ENCODE data around the gene TAPT1. TPM values are rescaled to one million over a fixed set of nuclear protein-coding genes. Genes with fewer than 3 reads are reported as not detected.

Gene TAPT1
- polyA plus RNA-seq, 2 of the 4 experiments (the other 2 are of a cell fraction), result 11.5 to 17.1 TPM

- Histone ChIP-seq H3K4me2 (no peak overlapping the region), H3K9me3 (no peaks in the 10 kb centered on the region), H3K27ac (0 out of 6 replicates have a peak overlapping the region, but pooled peaks of 1 of the 2 experiments have one; percentile 35), H3K4me3 (no peak overlapping the region), H3K4me1 (peaks cover 40% of the 10 kb centered on the region)
- DNase-seq (ENCODE audit: low read depth in 1 of 2, low spot score in 1 of 2), result no peak
- TF ChIP-seq USF2 (IDR thresholded peaks at IDR 0.05) (no peak), MAFK (IDR thresholded peaks at IDR 0.05; ENCODE audit: partially characterized antibody) (no peak), ELK1 (IDR thresholded peaks at IDR 0.05; ENCODE audit: low read depth, low read length) (no peak), ZC3H11A (IDR thresholded peaks at IDR 0.05) (no peak), REST (IDR thresholded peaks at IDR 0.05) (no peak), JUN (IDR thresholded peaks at IDR 0.05) (no peak), NR3C1 (IDR thresholded peaks at IDR 0.05) (no peak), KDM1A (IDR thresholded peaks at IDR 0.05; ENCODE audit: low read depth) (no peak), MAZ (IDR thresholded peaks at IDR 0.05; ENCODE audit: borderline replicate concordance, low read depth, low read length) (no peak)
- TF ChIP-seq, protein P1, sequence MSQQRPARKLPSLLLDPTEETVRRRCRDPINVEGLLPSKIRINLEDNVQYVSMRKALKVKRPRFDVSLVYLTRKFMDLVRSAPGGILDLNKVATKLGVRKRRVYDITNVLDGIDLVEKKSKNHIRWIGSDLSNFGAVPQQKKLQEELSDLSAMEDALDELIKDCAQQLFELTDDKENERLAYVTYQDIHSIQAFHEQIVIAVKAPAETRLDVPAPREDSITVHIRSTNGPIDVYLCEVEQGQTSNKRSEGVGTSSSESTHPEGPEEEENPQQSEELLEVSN (IDR thresholded peaks at IDR 0.05; ENCODE audit: borderline replicate concordance, low read depth), result no peak
- WGBS (ENCODE audit: missing lambda C conversion rate), result 93% methylated on average over 2 of the region's 2 CpGs
- FAIRE-seq, result no peak
- ATAC-seq, result no peak
- ChIA-PET POLR2A (no interaction called here), CTCF (no interaction called here)
Measured at GRCh38 chr4:16248605-16249004, 22.3 kb upstream of the TAPT1 start.

GRCh38 chr4:16245241-16245640 is 19.0 kb upstream of the TAPT1 start:
- POLR2A ChIA-PET, result no interaction called here
- CTCF ChIA-PET, result interaction anchor here (1.0 to 2.2 kb wide), 2 partner anchors 19 to 40 kb away, joined by 3 to 9 read pairs; no protein-coding TSS in a partner anchor
- ATAC-seq, result no peak

More at GRCh38 chr4:16245241-16245640, 19.0 kb upstream of the TAPT1 start:
- FAIRE-seq (no peak), DNase-seq (ENCODE audit: low read depth in 1 of 2, low spot score in 1 of 2) (no peak)
- Histone ChIP-seq H3K9me3 (no peaks in the 10 kb centered on the region), H3K4me2 (no peak overlapping the region), H3K27ac (no peak overlapping the region), H3K4me3 (no peak overlapping the region), H3K4me1 (peaks cover 10% of the 10 kb centered on the region)
- TF ChIP-seq ESRRA (IDR thresholded peaks at IDR 0.05; ENCODE audit: borderline replicate concordance, low read length) (no peak), CBX8 (IDR thresholded peaks at IDR 0.05) (no peak), ELK1 (IDR thresholded peaks at IDR 0.05; ENCODE audit: low read depth, low read length) (no peak), ZFP36 (IDR thresholded peaks at IDR 0.05; ENCODE audit: borderline replicate concordance, partially characterized antibody) (no peak), REST (IDR thresholded peaks at IDR 0.05) (no peak), NFE2L2 (conservative IDR thresholded peaks at IDR 0.05; ENCODE audit: low read length) (no peak), HOXB5 (CRISPR knock-in tag; IDR thresholded peaks at IDR 0.05) (no peak), RARB (CRISPR knock-in tag; IDR thresholded peaks at IDR 0.05) (no peak), TP53 (CRISPR knock-in tag; IDR thresholded peaks at IDR 0.05) (no peak), POLR2A (IDR thresholded peaks at IDR 0.05; ENCODE audit: low read length) (no peak), MAFK (IDR thresholded peaks at IDR 0.05; ENCODE audit: partially characterized antibody) (no peak)
- TF ChIP-seq, protein P2, sequence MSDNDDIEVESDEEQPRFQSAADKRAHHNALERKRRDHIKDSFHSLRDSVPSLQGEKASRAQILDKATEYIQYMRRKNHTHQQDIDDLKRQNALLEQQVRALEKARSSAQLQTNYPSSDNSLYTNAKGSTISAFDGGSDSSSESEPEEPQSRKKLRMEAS (IDR thresholded peaks at IDR 0.05), result no peak
- TF ChIP-seq, protein P1 (IDR thresholded peaks at IDR 0.05; ENCODE audit: borderline replicate concordance, low read depth), result no peak
- 94% methylated on average over 1 of the region's 1 CpG for WGBS (ENCODE audit: missing lambda C conversion rate)

All from A549 (cell line).